Right renal pelvis (tissue), 4 donors: ENCODE data around the gene RPS6KA5. TPM values are rescaled to one million over a fixed set of nuclear protein-coding genes. Genes with fewer than 3 reads are reported as not detected.
"Not testable (repeated sequence)": the region's sequence is repeated elsewhere in the genome, so short reads cannot be mapped to it uniquely, and the experiment has no call there.

Source experiments
- DNase-seq, 4 donors: peaks; one replicate each; pipeline ENCODE4 v3.0.0-alpha.2; 2013; ENCODE audit warnings: low read depth in 4 of 4, low spot score in 3 of 4, missing footprints in 1 of 4
- polyA plus RNA-seq, 4 donors: library from polyadenylated mRNA; unstranded; fragments of 120-200 nt; gene quantifications; one replicate each; pipeline ENCODE4 v1.2.1, GENCODE V29; 2013; ENCODE audit not compliant: insufficient read length in 4 of 4

The RPS6KA5 gene
- polyA plus RNA-seq, 4 donors = 6.8 to 8.8 (median 7.8) TPM

DNA sequence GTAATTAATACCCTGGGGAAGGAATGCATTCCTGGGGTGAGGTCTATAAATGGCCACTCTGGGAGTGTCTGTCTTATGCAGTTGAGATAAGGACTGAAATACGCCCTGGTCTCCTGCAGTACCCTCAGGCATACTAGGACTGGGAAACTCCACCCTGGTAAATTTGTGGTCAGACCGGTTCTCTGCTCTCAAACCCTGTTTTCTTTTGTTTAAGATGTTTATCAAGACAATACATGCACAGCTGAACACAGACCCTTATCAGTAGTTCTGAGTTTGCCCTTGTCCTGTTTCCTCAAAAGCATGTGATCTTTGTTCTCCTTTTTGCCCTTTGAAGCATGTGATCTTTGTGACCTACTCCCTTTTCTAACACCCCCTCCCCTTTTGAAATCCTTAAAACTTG, 106.8 kb downstream of the RPS6KA5 start:
- DNase-seq = not testable (repeated sequence)

- no peak for DNase-seq
Observed at GRCh38 chr14:90943367-90943766, 117.1 kb downstream of the RPS6KA5 start.

DNA sequence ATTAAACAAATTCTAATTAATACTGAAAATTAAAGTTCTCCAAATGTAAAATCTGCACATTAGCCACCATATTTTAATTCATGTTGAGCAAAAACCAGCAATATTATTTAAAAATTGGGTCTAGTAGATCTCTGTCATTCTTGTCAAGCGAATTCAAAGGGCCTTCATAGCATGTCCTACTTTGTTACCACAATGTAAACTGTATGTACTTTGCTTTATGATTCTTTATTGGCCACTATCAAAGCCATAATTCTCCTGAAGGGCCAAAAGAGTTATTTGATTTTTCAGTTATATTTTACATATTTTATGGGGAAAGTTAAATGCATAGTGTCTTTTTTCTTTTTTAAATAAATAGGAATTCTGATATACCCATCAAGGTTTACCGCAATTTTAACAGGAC, 117.9 kb downstream of the RPS6KA5 start:
- no peak for DNase-seq

DNA sequence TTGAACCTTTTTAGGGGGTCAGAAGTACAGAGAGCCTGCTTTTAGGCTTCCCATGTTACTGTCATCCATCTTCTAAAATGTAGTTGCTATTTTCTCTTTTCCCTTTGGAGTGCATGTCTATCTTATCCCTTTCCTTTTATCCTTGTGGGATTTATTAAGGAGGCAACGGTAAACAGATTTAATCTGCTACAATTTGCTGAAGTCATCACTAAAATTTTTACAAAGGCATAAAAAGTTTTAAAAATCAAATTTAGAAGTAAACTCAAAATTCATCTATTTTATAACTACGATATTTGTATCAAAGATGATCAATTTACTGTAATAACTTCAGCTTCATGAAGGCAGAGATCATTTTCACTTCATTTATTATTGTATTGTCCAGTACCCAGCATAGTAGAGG, 118.7 kb downstream of the RPS6KA5 start:
- no peak for DNase-seq

GRCh38 chr14:90940318-90940962, 120.0 kb downstream of the RPS6KA5 start:
- no peak for DNase-seq

DNA sequence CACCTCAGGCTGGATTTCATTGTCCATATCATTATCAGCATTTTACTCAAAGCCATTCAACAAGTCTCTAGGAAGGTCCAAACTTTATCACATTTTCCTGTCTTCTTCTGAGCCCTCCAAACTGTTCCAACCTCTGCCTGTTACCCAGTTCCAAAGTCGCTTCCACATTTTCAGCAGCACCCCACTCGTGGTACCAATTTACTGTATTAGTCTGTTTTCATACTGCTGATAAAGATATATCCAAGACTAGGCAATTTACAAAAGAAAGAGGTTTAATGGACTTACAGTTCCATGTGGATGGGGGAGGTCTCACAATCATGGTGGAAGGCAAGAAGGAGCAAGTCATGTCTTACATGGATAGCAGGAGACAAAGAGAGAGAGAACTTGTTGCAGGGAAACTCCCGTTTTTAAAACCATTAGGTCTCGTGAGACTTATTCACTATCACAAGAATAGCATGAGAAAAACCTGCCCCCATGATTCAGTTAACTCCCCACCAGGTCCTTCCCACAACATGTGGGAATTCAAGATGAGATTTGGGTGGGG, 121.1 kb downstream of the RPS6KA5 start:
- DNase-seq = not testable (repeated sequence)

DNA sequence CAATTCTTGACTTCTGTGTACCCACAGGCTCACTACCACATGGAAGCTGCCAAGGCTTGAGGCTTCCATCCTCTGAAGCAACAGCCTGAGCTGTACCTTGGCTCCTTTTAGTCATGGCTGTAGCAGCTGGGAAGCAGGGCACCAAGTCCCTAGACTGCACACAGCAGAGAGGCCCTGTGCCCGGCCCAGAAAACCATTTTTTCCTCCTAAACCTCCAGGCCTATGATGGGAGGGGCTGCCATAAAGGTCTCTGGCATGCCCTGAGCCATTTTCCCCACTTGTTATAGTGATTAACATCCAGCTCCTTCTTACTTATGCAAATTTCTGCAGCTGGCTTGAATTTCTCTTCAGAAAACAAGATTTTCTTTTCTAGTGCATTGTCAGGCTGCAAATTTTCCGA, 121.8 kb downstream of the RPS6KA5 start:
- DNase-seq = no peak

DNA sequence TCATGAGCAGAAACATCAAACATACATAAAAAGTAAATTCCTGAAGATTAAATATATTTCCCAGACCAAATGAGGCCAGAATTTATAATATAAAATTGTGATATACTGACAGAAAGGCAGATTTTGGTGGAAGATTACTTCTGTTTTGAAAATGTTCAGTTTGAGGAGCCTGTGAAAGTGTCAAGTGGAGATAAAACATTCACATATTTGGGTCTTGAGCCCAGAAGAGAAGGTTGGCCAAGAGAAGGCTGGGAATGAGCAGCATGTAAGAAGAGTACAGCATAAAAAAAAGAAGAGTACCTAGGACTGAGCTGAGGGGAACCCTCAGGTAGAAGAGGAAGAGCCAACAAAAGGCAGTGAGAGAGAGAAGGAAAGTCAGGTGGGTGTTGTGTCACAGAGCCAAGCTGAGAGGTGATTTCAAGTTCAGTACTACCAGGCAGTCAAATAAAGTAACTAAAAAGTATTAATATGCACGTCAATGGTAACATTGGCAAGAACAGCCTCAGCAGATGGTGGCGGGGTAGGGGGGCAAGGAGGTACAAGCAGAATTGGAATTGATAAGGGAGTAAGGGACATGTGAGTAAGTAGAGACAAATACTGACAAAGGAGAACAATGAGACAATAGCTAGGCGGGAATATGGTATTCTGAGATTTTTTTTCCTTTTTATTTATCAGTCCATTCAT, 123.5 kb downstream of the RPS6KA5 start:
- no peak for DNase-seq

DNA sequence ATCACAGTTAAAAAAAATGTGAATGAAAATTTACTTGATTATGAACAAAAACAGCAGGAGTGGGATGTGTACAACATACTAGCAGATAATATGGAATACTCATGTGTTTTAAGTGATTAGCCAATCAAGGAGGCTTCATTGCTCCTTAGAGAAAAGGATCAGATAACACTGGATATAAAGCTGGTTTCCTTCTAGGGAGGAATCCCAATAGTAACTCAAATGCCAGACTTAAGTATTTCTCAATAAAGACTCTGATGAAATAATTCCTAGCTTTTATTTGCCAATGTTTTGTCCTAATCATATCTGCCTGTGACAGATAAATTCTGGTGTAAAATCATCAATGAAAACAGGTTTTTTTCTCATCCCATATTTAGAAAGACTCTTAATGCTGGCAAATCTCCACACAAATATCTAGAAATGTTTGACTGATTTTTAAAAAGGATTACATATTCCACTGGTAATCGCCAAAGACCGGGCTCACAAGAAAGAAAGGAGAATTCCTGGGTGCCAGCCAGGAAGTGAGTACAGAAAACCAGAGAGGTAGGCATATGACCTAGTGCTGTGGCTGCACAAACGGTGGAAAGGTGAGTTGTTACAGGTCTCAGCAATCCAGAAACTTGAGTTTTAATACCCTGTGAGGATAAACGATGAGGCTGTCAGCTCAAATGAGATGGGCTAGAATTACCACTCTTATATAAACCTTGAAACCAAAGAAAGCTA, 135.7 kb downstream of the RPS6KA5 start:
- DNase-seq = no peak

DNA sequence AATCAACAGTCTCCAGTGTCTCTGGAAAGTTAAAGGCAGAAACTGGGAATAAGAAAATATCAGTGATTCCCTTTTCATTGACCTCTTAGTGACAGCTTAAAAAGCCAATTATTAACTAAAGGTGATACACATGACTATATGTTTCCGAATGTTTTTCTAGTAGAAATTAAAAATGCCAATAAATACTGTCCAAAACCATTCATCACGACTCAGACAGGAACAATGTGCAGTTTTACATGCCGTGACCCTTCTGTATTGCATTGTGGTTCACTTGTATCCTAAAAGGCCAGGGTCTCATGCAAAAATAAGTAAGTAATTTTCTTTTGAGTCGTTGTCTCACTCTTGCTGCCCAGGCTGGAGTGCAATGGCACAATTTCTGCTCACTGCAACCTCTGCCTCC, 138.3 kb downstream of the RPS6KA5 start:
- DNase-seq = no peak

GRCh38 chr14:90911121-90911520, 149.3 kb downstream of the RPS6KA5 start:
- no peak for DNase-seq

DNA sequence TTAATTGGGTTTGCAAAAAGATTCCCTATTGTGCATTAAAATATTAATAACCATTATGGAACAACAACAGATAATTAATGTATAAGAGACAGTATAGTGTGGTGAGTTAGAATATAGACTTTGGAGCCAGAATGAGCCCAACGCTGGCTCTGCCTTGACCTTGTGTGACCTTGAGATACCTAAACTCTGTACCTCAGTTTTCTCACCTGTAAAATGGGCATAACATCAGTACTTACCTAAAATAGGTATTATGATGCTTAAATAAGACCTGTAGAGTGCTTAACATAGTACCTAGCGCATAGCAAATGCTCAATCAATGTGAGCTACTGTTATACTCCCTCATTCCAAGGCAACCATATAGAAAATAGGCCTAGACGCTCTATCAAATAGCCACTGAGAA, 153.3 kb downstream of the RPS6KA5 start:
- DNase-seq = no peak

DNA sequence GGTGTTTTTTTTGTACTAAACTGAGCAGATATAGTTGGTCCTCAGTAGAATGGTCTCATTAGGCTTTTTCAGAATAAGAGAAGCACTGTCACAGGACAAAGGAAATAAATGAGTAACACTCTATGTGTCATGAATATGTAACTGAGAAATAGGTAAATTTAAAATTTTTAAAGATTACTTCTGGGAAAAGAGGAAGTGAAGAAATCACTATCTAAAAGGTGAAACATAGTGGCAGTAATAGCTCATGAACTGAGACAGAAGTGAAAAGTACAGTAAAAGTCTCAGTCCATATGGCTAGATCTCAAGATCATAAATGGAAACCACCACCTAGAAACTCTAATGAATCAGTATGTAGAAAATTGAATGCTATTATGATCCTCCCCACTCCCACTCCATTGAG, 154.9 kb downstream of the RPS6KA5 start:
- DNase-seq = no peak

- DNase-seq = peak; percentile 23 to 41 (median 32)
Observed at GRCh38 chr14:90903101-90903500, 157.3 kb downstream of the RPS6KA5 start.

GRCh38 chr14:90900476-90901083, 159.9 kb downstream of the RPS6KA5 start:
- no peak for DNase-seq

- no peak for DNase-seq
Observed at GRCh38 chr14:90897022-90897421, 163.4 kb downstream of the RPS6KA5 start.

GRCh38 chr14:90894241-90894640, 166.2 kb downstream of the RPS6KA5 start:
- DNase-seq = no peak

GRCh38 chr14:90893510-90893909, 166.9 kb downstream of the RPS6KA5 start:
- DNase-seq = no peak

DNA sequence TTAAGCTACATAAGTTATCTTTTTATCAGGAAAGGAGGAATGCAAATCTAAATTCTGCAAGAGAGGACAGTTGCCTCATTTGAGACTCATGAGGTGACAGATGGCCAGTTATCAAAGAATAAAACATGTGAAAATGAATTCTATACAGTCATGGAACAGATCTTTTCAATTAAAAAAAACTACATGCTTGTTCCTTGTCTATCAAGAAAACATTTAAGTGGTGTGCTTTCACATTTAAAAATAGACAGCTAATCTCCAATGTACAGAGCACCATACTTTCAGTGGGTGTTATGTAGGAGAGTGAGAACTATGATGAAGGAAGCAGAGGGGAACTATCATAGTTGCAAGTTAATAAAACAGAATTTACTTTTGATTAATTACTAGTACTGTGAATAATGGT, 167.5 kb downstream of the RPS6KA5 start:
- DNase-seq = no peak

- no peak for DNase-seq
Observed at GRCh38 chr14:90891326-90891725, 169.1 kb downstream of the RPS6KA5 start.
